MCF 10A (cell line): ENCODE measurements around the gene SPX. TPM values are rescaled to one million over a fixed set of nuclear protein-coding genes. Genes with fewer than 3 reads are reported as not detected.

Source experiments
- BruUV-seq: library from RNA; stranded (reverse); fragments of 400-500 nt; replicated peaks from 2 replicates; lab custom pipeline; 2021; lab: Mats Ljungman, UMichigan
- CTCF ChIA-PET: fragments of 300-600 bp; sonication (Branson Sonifier 250); formaldehyde crosslinking; extraction: SDS; loops from one replicate; lab custom pipeline; 2021; ENCODE audit warnings: antibody characterized with exemption, inconsistent platforms; lab: Yijun Ruan, JAX
- POLR2A ChIA-PET: fragments of 300-600, 350-650 bp; sonication (Branson Sonifier 250); formaldehyde crosslinking; extraction: SDS; loops from one replicate; lab custom pipeline; 2020; ENCODE audit warnings: antibody characterized with exemption, inconsistent platforms; lab: Yijun Ruan, JAX
- DNase-seq: peaks from one replicate; pipeline ENCODE4 v3.0.0-alpha.2; 2018; ENCODE audit not compliant: unreplicated experiment
- H3K27ac Mint-ChIP-seq: one replicate; pipeline ENCODE4 v1.8.0; 2022; ENCODE audit warnings: mild to moderate bottlenecking, low read depth, mixed read lengths; ENCODE audit not compliant: unreplicated experiment
- H3K27me3 Mint-ChIP-seq: one replicate; pipeline ENCODE4 v1.8.0; 2022; ENCODE audit warnings: mixed read lengths; ENCODE audit not compliant: insufficient read depth, unreplicated experiment
- H3K36me3 Mint-ChIP-seq: one replicate; pipeline ENCODE4 v1.8.0; 2022; ENCODE audit warnings: mild to moderate bottlenecking, moderate library complexity, mixed read lengths; ENCODE audit not compliant: insufficient read depth, unreplicated experiment
- H3K4me1 Mint-ChIP-seq: one replicate; pipeline ENCODE4 v1.8.0; 2022; ENCODE audit warnings: mixed read lengths; ENCODE audit not compliant: insufficient read depth, unreplicated experiment
- H3K4me3 Mint-ChIP-seq: one replicate; pipeline ENCODE4 v1.8.0; 2022; ENCODE audit warnings: mild to moderate bottlenecking, moderate library complexity, mixed read lengths; ENCODE audit not compliant: unreplicated experiment
- H3K9me3 Mint-ChIP-seq: one replicate; pipeline ENCODE4 v1.8.0; 2022; ENCODE audit warnings: mixed read lengths; ENCODE audit not compliant: unreplicated experiment
- intact Hi-C: fragments of 100-400 bp; cut with micrococcal nuclease; formaldehyde crosslinking; loops from 2 replicates; pipeline ENCODE4 v1.14.1; 2022
- total RNA-seq: library from RNA; stranded (reverse); gene quantifications from 2 replicates; pipeline ENCODE4 v1.2.3, GENCODE V29; 2022
- TF ChIP-seq, protein P1 (sequence below): fragments of 200-600 bp; IDR thresholded peaks from one replicate; pipeline ENCODE4 v1.8.0; 2022; ENCODE audit warnings: antibody characterized with exemption, mild to moderate bottlenecking; ENCODE audit not compliant: unreplicated experiment

The SPX gene
- total RNA-seq, 1 experiment from 2014 or later = 154 TPM

GRCh38 chr12:21577516-21577915 lies 51.4 kb downstream of the SPX start:
- TF ChIP-seq, protein P1, sequence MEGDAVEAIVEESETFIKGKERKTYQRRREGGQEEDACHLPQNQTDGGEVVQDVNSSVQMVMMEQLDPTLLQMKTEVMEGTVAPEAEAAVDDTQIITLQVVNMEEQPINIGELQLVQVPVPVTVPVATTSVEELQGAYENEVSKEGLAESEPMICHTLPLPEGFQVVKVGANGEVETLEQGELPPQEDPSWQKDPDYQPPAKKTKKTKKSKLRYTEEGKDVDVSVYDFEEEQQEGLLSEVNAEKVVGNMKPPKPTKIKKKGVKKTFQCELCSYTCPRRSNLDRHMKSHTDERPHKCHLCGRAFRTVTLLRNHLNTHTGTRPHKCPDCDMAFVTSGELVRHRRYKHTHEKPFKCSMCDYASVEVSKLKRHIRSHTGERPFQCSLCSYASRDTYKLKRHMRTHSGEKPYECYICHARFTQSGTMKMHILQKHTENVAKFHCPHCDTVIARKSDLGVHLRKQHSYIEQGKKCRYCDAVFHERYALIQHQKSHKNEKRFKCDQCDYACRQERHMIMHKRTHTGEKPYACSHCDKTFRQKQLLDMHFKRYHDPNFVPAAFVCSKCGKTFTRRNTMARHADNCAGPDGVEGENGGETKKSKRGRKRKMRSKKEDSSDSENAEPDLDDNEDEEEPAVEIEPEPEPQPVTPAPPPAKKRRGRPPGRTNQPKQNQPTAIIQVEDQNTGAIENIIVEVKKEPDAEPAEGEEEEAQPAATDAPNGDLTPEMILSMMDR = no peak
- Mint-ChIP-seq H3K27ac (no peak overlapping the region), H3K36me3 (no peaks in the 10 kb centered on the region), H3K4me1 (no peaks in the 10 kb centered on the region), H3K27me3 (no peaks in the 10 kb centered on the region), H3K9me3 (no peaks in the 10 kb centered on the region), H3K4me3 (no peak overlapping the region)
- BruUV-seq = no TSS peak
- CTCF ChIA-PET = interaction anchor here (0.7 kb wide), 1 partner anchor 869 kb away, joined by 3 read pairs; no protein-coding TSS in a partner anchor
- intact Hi-C loops = no loop called here
- no peak for DNase-seq
- POLR2A ChIA-PET = interaction anchor here (1.3 kb wide), 1 partner anchor 10 kb away, joined by 3 read pairs; no protein-coding TSS in a partner anchor

GRCh38 chr12:21580748-21581516 lies 54.8 kb downstream of the SPX start:
- Mint-ChIP-seq H3K9me3 (no peaks in the 10 kb centered on the region), H3K27ac (no peak overlapping the region), H3K4me1 (no peaks in the 10 kb centered on the region), H3K4me3 (no peak overlapping the region), H3K27me3 (no peaks in the 10 kb centered on the region), H3K36me3 (no peaks in the 10 kb centered on the region)
- CTCF ChIA-PET = interaction anchor here (0.8 to 1.7 kb wide), 2 partner anchors 18 to 99 kb away, joined by 4 to 6 read pairs; no protein-coding TSS in a partner anchor
- DNase-seq = no peak
- POLR2A ChIA-PET = no interaction called here
- TF ChIP-seq, protein P1 = no peak
- intact Hi-C loops = no loop called here
- no TSS peak for BruUV-seq

Other genes starting within 250 kb of the SPX start
- gene SLCO1A2, start 191.4 kb upstream of the SPX start, total RNA-seq = not detected in 2 replicates
- gene IAPP, start 153.4 kb upstream of the SPX start, total RNA-seq = not detected in 2 replicates
- 35.5 and 35.9 TPM in 2 replicates for gene PYROXD1, start 88.6 kb upstream of the SPX start, total RNA-seq
- 44.9 and 49.5 TPM in 2 replicates for gene RECQL, start 24.7 kb upstream of the SPX start, total RNA-seq
- gene GOLT1B, start 24.5 kb upstream of the SPX start, total RNA-seq = 58.6 and 80.7 TPM in 2 replicates
- gene GYS2, start 78.6 kb downstream of the SPX start, total RNA-seq = 0.29 and 0.47 TPM in 2 replicates
- gene LDHB, start 131.5 kb downstream of the SPX start, total RNA-seq = 715 and 788 TPM in 2 replicates
- gene KCNJ8, start 248.4 kb downstream of the SPX start, total RNA-seq = not detected in 2 replicates